Measurements from ENCODE around the gene WIPI1. TPM values are rescaled to one million over a fixed set of nuclear protein-coding genes. Genes with fewer than 3 reads are reported as not detected.

The WIPI1 gene
- total and polyA plus RNA-seq, 10 of the 15 experiments (the other 5 are each of a cell fraction or from before 2014, with no cell fraction given): 6.5 to 44.5 (median 26.2) TPM

DNA sequence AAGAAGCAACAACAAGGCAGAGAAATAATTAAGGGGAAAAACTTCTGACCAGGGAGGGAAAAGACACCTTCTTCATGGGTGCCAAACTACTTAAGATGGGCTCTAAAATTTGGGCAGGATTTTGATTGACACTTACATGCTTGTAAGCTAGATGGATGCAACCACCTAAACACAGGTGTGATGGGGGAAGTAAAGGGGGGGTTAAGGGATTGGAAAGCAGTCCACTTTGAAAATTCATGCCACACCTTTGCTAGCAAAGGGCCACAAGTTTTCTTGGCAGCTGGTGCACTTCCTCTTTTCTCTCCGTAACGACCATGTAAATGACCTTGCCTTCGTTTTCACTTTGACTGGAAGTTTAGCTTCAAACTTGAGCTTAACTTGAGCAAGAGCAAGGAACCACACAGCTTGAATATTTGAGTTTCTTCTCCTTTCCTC lies 40.6 kb upstream of the WIPI1 start (continued):
- peak; percentile 46; the same call in 1 of the 2 replicates for TF ChIP-seq CBFB (IDR thresholded peaks at IDR 0.05; ENCODE audit: low read depth)
- TF ChIP-seq YBX1 (IDR thresholded peaks at IDR 0.05): no peak
- no peak for TF ChIP-seq KAT2A (conservative IDR thresholded peaks at IDR 0.05; ENCODE audit: control insufficient read depth, low read depth, low read length)
- peak; percentile 76; the same call in 1 of the 2 replicates for TF ChIP-seq FOXM1 (IDR thresholded peaks at IDR 0.05; ENCODE audit: low read depth, low read length)
- TF ChIP-seq YY1 (IDR thresholded peaks at IDR 0.05; ENCODE audit: low read depth, low read length): 0 out of 2 replicates have a peak, but pooled peaks have one; percentile 15
- TF ChIP-seq EZH2 (IDR thresholded peaks at IDR 0.05; ENCODE audit: borderline replicate concordance, control insufficient read depth, low read depth, low read length): no peak
- no peak for TF ChIP-seq HCFC1 (IDR thresholded peaks at IDR 0.05; ENCODE audit: low read length)
- TF ChIP-seq NR2C2 (IDR thresholded peaks at IDR 0.05; ENCODE audit: borderline replicate concordance, control insufficient read depth, insufficient read length, low read depth): no peak
- peak; percentile 93 for TF ChIP-seq JUND (IDR thresholded peaks at IDR 0.05; ENCODE audit: low read depth, low read length)
- TF ChIP-seq SIN3A (IDR thresholded peaks at IDR 0.05; ENCODE audit: low read depth, low read length): no peak
- TF ChIP-seq RB1 (IDR thresholded peaks at IDR 0.05; ENCODE audit: borderline replicate concordance): no peak
- TF ChIP-seq, protein P1, sequence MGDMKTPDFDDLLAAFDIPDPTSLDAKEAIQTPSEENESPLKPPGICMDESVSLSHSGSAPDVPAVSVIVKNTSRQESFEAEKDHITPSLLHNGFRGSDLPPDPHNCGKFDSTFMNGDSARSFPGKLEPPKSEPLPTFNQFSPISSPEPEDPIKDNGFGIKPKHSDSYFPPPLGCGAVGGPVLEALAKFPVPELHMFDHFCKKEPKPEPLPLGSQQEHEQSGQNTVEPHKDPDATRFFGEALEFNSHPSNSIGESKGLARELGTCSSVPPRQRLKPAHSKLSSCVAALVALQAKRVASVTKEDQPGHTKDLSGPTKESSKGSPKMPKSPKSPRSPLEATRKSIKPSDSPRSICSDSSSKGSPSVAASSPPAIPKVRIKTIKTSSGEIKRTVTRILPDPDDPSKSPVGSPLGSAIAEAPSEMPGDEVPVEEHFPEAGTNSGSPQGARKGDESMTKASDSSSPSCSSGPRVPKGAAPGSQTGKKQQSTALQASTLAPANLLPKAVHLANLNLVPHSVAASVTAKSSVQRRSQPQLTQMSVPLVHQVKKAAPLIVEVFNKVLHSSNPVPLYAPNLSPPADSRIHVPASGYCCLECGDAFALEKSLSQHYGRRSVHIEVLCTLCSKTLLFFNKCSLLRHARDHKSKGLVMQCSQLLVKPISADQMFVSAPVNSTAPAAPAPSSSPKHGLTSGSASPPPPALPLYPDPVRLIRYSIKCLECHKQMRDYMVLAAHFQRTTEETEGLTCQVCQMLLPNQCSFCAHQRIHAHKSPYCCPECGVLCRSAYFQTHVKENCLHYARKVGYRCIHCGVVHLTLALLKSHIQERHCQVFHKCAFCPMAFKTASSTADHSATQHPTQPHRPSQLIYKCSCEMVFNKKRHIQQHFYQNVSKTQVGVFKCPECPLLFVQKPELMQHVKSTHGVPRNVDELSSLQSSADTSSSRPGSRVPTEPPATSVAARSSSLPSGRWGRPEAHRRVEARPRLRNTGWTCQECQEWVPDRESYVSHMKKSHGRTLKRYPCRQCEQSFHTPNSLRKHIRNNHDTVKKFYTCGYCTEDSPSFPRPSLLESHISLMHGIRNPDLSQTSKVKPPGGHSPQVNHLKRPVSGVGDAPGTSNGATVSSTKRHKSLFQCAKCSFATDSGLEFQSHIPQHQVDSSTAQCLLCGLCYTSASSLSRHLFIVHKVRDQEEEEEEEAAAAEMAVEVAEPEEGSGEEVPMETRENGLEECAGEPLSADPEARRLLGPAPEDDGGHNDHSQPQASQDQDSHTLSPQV (IDR thresholded peaks at IDR 0.05): no peak
- TF ChIP-seq, protein P2, sequence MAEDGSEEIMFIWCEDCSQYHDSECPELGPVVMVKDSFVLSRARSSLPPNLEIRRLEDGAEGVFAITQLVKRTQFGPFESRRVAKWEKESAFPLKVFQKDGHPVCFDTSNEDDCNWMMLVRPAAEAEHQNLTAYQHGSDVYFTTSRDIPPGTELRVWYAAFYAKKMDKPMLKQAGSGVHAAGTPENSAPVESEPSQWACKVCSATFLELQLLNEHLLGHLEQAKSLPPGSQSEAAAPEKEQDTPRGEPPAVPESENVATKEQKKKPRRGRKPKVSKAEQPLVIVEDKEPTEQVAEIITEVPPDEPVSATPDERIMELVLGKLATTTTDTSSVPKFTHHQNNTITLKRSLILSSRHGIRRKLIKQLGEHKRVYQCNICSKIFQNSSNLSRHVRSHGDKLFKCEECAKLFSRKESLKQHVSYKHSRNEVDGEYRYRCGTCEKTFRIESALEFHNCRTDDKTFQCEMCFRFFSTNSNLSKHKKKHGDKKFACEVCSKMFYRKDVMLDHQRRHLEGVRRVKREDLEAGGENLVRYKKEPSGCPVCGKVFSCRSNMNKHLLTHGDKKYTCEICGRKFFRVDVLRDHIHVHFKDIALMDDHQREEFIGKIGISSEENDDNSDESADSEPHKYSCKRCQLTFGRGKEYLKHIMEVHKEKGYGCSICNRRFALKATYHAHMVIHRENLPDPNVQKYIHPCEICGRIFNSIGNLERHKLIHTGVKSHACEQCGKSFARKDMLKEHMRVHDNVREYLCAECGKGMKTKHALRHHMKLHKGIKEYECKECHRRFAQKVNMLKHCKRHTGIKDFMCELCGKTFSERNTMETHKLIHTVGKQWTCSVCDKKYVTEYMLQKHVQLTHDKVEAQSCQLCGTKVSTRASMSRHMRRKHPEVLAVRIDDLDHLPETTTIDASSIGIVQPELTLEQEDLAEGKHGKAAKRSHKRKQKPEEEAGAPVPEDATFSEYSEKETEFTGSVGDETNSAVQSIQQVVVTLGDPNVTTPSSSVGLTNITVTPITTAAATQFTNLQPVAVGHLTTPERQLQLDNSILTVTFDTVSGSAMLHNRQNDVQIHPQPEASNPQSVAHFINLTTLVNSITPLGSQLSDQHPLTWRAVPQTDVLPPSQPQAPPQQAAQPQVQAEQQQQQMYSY (CRISPR knock-in tag; IDR thresholded peaks at IDR 0.05): no peak
- TF ChIP-seq CBX3 (IDR thresholded peaks at IDR 0.05; ENCODE audit: borderline replicate concordance, low read depth): no peak
- TF ChIP-seq, protein P3, sequence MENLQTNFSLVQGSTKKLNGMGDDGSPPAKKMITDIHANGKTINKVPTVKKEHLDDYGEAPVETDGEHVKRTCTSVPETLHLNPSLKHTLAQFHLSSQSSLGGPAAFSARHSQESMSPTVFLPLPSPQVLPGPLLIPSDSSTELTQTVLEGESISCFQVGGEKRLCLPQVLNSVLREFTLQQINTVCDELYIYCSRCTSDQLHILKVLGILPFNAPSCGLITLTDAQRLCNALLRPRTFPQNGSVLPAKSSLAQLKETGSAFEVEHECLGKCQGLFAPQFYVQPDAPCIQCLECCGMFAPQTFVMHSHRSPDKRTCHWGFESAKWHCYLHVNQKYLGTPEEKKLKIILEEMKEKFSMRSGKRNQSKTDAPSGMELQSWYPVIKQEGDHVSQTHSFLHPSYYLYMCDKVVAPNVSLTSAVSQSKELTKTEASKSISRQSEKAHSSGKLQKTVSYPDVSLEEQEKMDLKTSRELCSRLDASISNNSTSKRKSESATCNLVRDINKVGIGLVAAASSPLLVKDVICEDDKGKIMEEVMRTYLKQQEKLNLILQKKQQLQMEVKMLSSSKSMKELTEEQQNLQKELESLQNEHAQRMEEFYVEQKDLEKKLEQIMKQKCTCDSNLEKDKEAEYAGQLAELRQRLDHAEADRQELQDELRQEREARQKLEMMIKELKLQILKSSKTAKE (IDR thresholded peaks at IDR 0.05; ENCODE audit: low read depth, poor library complexity, severe bottlenecking): peak; percentile 72
- TF ChIP-seq STAT3 (IDR thresholded peaks at IDR 0.05; ENCODE audit: low read depth, low read length): peak; percentile 83; the same call in 1 of the 2 replicates
- peak; percentile 75; the same call in 1 of the 2 replicates for TF ChIP-seq CHD2 (IDR thresholded peaks at IDR 0.05; ENCODE audit: borderline replicate concordance, low read depth, low read length)
- peak; percentile 97 for TF ChIP-seq PAX5 (IDR thresholded peaks at IDR 0.05; ENCODE audit: borderline replicate concordance, low read depth, low read length)
- peak; percentile 82 for TF ChIP-seq GATAD2B (conservative IDR thresholded peaks at IDR 0.05; ENCODE audit: low read depth)
- peak; percentile 60 to 63; a peak in 3 of 4 replicates for TF ChIP-seq BHLHE40 (IDR thresholded peaks at IDR 0.05; ENCODE audit: borderline replicate concordance in 1 of 2, low read depth in 2 of 2, low read length in 1 of 2)
- peak; percentile 98 for TF ChIP-seq BCL11A (IDR thresholded peaks at IDR 0.05; ENCODE audit: low read depth, low read length)
- TF ChIP-seq MEF2A (IDR thresholded peaks at IDR 0.05; ENCODE audit: insufficient read depth, low read depth, low read length): no peak
